COLO829 (cell line): ENCODE measurements around the gene BEGAIN.

ENCODE experiments used
- DNase-seq: peaks from one replicate; pipeline ENCODE4 v3.0.0; 2012; ENCODE audit warnings: low spot score

Gene BEGAIN

DNA sequence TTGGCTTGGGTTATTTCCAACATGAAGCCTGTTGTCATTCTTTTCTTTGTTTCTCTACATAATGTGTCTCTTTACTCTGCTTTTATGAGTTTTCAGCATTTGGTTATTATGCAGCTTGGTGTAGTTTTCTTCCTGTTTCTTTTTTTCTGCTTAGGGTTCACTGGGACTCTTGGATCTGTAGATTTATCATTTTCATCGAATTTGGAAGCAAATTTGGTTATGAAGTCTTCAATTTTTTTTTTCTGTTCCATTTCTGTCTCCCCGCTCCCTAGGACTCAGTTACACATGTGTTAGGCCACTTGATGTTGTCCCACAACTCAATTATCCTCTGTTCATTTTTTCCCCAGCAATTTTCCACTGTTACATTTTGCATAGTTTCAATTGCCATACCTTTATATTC is 13.8 kb upstream of the BEGAIN start:
- DNase-seq: no peak

DNA sequence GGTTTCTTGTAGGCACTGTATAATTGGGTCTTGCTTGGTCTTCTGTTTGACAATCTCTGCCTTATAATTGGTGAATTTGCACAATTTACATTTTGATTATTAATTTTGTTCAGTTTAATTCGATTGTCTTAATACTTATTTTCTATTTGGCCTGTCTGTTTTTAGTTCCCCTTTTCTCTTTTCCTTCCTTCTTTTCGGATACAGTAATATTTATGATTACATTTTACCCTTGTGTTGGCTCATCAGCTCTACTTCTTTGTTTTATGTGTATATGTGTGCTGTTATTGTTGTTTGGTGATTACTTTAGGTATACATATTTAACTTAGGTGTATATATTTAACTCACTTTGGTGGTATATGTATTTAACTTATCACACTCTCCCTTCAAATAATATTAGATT is 12.8 kb upstream of the BEGAIN start:
- no peak for DNase-seq

DNA sequence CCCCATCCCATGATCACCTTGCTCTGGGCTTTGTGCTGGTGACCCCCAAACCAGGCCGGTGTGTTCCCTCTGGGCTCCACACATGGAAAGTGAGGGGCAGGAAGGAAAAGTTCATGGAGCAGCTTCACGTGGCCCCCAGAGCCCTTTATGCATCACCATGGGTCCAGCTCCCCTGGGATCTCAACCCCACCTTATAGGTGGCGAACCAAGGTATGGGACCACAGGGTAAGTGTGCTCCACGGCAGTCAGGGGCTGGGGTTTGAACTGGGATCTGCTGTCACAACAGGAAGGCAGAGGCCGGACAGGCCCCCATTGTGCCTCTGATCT is 7.4 kb upstream of the BEGAIN start:
- no peak for DNase-seq

DNA sequence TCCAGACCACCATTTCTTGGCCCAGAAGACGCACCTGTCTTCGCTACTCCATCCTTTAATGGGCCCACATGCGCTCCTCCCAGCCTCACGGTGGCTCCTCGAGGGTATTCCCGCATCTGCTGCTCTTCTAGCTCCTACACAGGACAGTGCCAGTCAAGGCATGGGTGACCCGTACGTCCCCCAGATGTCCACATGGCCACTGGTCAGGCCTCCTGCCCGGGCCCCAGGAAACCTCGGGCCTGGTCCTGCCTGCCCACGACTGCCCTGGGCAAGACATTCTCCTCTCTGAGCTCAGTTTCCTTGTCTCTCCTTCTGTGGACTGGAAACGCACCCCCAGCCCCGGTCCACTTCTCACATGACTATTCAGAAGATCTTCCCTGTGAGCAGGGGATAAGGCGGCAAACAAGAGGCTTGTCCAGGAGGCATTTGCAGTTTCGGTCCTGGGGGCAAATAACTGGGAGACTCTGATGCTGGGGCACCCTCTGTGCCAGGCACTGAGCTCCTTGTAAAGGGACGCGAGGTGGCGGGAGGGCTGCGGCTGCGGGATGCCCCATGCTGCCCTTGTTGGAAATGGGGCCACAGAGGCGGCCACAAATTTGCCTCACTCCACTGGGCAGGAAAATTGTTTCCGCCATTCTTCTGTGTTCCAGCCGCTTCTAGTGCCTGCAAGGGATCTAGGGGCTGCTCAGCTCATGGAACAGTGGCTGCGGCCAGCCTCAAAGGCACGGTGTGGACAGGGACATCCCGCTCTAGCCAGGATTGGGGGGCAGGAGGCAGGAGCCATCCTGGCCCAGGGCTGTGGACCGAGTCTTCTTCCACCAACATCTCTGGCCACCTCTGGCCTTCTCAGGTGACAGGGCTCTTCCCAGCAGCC is 6.8 kb upstream of the BEGAIN start:
- no peak for DNase-seq

DNA sequence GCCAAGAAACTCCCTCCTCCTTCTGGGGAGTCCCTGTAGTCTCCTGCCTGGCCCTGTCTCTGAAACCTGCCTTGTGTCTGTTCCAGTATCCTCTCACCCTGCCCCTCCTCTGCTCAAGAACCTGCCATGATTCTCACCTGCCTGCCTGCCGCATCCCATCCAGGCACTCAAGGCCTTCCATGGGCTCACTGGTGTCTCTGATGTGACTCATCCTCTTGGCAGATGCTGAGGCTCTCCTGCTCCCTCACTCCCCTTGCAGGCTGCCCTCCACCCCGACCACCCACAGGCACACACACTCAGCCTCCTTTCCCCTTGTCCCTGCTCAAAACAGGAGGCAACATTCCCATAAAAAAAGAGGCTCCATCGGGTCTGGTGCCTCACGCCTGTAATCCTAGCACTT is 5.8 kb upstream of the BEGAIN start:
- DNase-seq: no peak

DNA sequence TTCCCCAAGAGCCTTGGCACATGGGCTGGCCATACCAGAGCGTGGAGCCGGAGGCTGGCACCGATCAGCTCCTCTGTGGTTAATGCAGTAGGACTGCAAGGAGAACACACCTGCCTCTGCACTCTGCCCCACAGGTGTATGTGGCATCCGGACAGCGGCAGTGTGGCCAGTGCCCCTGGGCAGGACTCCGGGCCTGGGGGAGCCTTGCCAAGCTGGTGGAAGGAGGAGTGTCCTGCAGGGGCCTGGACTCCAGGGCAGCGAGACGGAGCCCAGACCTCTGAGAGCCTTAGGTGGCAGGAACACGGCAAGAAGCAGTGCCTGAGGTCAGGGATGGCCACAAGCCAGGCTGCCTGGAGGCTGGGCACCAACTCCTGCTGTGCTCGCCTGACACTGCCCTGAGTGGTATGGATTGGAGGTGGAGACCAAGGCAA is 5.3 kb upstream of the BEGAIN start:
- no peak for DNase-seq

DNA sequence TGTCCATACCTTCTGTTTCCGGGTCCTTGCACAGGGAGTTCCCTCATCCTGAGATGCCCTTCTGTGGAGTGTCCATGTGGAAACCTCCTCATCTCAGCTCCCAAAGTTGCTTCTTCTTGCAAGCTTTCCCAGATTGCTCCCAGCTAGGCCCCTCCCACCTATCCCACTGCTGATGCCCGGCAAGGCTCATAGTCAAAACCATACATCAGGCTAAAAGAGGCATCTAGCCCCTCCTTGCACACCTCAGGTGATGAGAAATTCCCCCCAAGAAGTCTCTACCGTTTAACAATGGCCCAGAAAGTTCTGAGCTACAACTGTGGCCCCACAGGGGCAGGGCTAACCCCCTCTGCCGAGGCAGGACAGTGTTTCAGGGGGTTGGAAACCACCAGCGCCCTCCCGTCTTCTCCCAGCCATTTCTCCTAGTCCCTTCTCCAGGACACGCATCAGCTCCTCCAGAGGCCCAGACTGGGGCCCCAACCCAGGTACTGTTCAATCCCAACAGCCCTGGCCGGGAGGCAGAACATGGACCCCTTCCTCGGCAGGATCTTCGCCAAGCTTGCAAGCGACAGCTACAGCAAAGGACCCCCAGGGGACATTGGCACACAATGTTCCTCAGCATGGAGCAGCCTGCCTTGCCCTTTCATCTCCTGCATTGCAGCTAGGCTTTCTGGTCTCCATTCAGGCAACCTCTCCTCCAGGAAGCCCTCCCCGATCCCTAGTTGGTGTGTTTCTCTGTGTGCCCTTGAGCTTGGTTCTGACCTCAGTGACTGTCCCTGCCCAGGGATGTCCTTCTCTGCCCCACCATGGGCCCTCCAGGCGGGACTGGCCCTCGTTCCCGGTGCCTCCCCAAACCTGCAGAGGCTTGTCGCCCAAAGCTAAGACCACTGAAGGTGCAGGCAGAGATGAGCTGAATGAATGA is 4.5 kb upstream of the BEGAIN start:
- DNase-seq: no peak

DNA sequence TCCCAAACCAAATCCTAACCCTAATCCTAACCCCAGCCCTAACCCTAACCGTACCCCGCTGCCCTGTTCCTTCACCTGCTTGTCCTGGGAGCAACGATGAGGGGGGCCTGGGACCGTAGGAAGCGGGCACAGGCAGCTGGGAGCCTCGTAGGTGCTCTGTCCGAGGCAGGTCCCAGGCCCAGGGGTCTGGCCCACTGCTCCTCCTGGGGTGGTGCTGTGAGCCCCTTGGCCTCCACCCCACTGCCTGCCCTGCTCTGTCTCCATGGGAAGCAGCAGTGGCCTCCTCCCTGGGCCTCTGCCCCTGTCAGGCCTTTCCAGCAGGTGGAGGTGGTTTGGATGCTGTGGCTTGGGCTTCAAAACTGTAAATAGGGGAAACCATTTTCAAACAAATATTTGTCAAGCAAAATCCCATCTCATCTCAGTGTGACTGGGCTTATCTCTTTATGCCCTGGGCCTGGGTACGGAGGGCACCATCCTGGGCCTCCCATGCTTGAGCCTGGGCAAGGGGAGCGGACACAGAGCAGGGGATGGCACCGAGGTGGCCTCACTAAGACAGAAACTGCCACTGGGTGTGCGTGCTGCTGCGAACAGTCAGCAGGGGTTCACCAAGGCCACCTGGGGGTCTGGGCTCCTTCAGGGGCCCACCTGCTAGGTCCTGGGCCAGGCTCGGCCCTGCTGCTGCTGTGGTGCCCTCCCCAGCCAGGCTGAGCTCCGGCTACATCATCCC is 3.7 kb upstream of the BEGAIN start:
- DNase-seq: no peak

DNA sequence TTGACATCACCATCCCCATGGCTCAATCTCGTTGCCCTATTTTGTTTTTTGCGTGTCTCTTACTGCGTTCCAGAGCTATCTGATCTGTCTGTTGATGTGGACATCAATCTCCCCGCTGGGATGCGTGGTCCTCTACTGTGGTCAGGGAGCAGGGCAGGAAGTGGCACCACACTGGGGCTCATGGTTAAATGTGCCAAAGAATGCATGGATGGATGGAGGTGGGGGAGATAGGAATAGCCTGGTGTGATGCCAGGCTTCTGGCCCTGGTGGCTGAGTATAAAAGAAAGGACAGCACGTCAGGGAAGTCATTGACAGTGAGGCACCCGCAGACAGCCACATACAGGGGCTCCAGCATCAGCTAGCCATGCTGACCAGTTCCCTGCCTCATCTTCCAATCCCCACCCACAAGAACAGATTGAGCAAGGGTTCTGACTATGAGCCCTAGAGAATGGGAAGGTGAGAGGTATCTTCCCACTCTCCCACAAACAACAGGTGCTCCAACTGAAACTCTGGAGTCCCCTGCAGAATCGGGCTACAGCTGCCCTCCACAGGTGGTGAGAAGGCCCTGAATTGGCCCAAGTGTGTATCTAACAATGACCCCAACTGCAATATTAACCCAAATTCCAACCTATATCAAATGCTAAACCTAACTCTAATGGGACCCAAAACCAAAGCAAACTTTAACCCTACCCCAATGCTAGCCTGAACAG is 2.7 kb upstream of the BEGAIN start:
- DNase-seq: no peak

DNA sequence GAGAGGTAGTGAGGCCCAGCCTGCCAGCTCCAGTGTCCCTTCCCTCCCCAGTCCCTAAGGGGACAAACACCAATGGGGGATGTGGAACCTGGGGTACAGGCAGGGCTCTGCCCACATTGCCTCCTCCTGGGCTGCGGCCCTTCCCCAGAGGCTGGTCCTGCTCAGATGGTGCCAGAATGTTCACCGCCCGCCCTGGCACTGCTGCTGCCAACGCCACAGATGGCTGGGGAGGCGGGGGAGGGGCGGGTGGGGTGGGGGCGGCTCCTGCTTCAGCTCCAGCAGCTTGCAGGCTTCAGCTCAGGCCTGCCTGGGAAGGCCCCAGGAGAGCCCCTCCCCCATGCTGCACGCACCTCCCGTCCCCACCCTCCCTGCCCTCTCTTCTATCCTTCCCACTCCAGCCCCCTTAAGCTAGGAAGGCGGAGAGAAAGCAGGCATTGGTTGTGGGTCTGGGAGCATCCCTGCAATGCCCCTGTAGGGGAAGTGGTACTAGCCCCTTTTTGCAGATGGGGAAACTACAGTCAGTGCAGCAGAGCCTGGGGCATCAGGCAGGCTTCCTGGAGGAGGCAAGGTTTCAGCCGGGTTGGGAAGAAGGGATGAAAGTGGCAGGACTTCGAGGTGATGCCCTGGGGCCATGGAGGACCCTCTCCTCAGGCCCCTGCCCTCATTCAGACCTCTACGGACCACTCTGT is 2.0 kb upstream of the BEGAIN start:
- DNase-seq: no peak

DNA sequence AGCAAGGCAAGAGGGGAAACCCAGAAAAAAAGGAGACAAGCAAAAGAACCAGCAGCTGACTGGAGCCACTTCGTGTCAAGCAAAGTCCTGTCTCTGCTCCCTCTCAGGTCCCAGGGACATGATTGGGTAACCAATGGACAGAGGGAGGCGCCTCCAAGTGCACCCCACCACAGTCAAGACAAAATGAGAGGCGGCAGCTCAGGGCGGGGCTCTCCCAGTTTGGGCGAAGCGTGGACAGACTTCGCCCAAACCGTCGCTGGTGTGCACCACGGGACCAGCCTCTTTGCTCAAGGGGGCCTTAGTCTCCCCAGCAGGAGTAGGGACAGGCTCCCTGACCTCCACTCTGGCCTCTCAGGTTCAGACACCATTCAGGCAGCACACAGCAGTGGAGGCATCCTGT is 1.5 kb upstream of the BEGAIN start:
- no peak for DNase-seq

DNA sequence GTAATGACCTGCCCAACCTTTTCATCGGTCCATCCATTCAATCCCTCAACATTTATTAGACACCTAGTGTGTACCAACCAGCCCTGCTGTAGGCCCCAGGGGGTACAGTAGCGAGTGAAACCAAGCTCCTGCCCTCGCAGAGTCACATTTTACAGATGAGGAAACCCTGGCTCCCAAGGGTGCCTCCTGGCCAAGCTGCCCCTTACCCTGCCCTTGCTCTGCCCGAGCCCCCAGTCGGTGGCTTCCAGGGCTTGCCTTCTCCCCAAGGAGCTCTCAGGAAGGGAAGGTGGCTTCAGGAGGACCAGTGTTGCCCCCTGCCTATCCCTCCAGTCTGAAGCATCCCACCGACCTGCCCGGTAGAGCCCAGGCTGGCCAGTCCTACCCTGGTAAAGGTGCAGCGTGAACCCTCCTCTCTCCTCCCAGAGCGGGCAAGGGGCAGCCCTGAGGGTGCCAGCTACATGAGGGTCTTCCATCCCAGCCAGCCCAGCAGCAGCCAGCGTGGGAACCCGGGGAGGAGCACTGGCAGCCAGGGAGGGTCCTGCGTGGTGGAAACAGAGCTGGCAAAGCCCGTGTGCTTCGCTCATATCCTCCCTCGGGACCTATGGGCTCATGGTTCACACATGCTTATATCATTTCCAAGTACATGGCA is 670 bp upstream of the BEGAIN start:
- DNase-seq: no peak

DNA sequence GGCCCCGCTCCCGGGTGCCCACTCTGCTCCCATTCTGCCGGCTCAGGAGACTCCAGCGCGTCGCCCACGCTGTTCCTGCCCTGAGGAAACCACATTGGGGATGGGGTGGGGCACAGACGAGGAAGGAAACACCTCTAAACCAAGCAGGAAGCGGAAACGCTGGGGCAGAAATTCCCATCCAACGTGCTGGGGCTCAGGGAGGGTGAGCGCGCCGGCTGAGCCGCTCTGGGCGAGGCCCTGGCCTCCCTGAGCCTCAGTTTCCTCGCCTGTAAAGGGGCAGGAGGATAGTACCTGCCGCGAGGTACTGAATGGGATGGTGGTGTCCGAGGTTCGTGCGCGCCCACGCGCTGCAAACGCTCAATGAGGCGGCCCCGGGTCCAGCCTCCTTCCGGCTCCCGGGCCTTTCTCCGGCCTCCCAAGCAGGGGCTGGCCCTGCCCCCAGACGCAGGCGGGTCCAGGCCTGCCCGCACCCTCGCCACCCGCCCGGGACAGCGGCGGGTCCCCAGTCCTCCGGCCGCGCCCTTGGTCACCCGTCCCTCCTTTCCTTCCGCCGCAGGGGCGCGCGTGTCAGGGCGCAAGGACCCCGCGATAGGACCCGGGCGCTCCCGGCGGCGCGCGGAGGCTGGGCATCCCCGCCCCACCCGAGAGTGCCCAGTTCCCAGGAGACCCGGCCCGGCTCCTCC is 673 bp downstream of the BEGAIN start:
- peak; percentile 49 for DNase-seq

DNA sequence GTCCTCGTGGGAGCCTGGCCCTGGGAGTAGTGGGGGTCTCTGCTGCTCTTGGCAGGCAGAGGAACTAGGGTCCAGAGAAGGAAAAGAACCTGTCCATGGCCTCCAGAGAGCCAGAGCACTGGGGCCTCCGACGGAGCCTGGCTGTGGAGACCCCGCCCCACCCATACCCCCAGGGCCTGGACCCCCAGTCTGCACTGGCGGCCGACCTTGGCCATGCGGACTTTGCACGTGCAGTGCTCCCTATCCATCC is 1.1 kb downstream of the BEGAIN start:
- no peak for DNase-seq

DNA sequence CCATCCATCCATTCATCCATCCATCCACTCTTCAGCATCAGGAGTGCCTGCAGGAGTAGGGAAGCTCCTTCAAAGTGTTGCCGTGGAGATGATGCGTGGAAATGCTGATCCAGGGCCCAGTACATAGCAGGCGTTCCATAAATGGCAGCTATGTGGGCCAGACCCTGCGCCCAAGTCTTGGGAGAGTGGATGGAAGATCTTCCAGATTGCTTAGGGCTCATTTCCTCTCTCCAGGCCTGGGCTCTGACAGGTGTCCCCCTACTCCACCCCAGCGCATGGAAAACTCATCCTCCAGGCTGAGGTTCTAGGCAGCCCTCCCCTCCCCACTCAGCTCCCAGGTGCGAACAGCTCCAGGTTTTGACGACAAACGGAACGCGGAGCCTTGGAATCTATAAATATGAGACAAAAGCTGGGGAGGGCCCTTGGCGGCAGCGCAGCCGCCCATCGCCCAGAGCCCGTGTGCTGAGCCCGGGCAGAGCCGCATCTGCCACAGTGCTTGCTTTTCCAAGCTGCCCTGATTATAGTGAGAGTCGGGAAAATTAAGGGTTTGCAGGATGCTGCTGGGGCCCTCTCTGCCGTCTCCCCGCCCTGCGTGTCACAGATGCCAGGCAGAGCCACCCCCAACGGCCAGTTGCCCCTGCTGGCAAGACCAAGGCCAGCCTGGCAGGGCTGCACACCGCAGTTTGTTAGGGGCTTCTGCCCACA is 1.6 kb downstream of the BEGAIN start:
- DNase-seq: no peak

DNA sequence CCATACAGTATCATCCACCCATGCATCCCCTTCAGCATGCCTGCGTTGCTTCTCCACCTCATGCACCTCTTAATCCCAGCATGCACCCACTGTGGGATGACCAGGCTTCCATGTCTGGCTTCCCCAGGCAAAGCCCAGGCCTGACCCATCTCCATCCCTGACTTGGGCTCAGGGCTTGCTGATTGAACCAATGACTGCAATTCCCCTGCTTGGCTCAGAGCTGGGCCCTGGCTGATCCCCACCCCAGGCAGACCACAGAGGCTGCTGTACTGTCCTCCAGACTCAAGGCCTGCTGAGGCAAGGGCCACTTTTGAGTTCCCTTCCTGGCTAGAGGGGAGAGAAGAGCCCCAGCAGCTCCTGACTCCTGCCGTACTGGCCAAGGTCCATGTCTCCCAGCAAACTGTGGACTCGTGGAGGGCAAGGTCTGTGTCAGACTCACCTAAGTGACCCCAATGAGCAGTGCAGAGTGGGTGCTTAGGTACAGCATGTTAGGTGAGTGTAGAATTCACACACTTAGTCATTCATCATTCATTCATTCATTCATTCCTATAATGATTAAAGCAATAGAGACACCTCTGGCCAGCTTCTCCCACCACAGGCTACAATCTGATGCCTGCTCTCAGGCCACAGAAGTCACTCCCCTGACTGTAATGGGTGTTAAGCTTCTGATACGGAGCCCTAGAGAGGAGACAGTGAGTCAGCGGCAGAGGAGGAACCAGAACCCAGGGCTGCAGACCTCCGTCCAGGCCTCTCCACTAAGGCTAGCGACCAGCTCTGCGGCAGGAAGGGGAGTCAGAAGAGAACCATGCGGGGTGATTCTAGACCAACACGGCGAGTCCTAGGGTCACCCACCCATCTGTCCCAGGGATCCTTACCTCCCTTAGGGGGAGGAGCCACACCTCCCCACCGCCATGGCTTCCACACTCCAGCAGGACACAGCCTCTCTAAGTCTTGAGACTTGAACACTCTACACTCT is 2.9 kb downstream of the BEGAIN start:
- DNase-seq: no peak

DNA sequence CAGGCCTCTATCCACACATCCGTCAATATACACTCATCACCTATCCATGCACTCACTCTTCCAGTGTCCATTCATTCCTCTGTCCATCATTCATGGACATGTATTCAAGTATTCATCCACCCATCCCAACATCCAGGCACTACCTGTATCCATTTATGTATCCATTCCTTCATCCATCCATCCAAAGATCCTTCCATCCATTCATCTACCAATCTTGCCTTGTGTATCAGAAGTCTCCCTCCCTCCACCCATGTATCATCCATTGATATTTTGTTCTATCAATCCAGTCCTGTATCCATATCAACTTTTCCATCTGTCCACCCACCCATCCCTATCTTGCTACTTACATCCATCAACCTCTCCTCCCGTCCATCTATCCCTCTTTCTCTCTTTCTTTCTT is 4.0 kb downstream of the BEGAIN start:
- no peak for DNase-seq

DNA sequence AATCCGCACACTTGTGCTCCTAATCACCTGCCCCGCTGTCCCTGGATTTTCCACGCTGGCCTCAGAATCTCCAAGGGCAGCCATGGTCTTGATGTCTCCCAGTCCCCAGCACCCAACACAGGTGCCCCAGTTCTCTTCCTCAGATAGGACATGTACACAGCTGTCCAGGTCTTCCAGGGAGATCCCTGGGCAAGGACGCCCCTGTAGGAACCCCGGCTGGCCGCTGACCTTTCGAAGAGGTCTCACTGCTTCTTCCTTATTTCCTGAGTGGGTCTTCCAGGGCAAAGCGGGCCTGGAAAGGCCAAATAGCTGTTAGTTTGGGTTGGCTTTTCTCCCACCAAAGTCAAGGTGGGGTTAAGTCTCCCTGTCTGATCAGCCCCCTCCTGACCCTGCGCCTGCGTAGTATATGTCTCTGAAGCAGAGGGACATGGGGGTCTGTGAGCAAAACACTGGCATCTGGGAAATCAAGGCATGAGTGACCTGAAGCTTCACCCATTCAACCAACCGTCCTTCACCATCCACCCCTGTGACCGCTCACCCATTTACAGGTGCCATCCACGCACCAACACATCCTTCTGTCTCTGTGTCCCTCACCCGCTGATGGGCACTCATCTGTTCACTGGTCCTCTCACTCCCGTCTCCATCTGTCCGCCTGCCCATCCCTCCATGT is 4.6 kb downstream of the BEGAIN start:
- DNase-seq: no peak
